A204.1 (cell line): Measurements from ENCODE around the gene ZNF646.

Experiments used
- FAIRE-seq: peaks from 2 replicates; lab custom pipeline; 2012; peaks lifted over from hg19 to GRCh38; lab: Jason Lieb, UNC

The ZNF646 gene

GRCh38 chr16:31067342-31067741 lies 6.9 kb upstream of the ZNF646 start:
- FAIRE-seq = no peak

GRCh38 chr16:31071861-31072260 lies 2.4 kb upstream of the ZNF646 start:
- no peak for FAIRE-seq

GRCh38 chr16:31072540-31073141 lies 1.6 kb upstream of the ZNF646 start:
- no peak for FAIRE-seq

GRCh38 chr16:31073142-31073969 lies 866 bp upstream of the ZNF646 start:
- no peak for FAIRE-seq

- FAIRE-seq = no peak
Measured at GRCh38 chr16:31074814-31075183, 577 bp downstream of the ZNF646 start.

GRCh38 chr16:31076319-31076718 lies 2.1 kb downstream of the ZNF646 start:
- FAIRE-seq = no peak

- no peak for FAIRE-seq
Measured at GRCh38 chr16:31077024-31077423, 2.8 kb downstream of the ZNF646 start.

- no peak for FAIRE-seq
Measured at GRCh38 chr16:31077592-31078396, 3.6 kb downstream of the ZNF646 start.

- FAIRE-seq = no peak
Measured at GRCh38 chr16:31078597-31079341, 4.5 kb downstream of the ZNF646 start.

- FAIRE-seq = no peak
Measured at GRCh38 chr16:31079342-31079944, 5.2 kb downstream of the ZNF646 start.

GRCh38 chr16:31080035-31080629 lies 5.9 kb downstream of the ZNF646 start:
- no peak for FAIRE-seq

- FAIRE-seq = no peak
Measured at GRCh38 chr16:31080756-31081419, 6.7 kb downstream of the ZNF646 start.

- no peak for FAIRE-seq
Measured at GRCh38 chr16:31081428-31082351, 7.5 kb downstream of the ZNF646 start.

- FAIRE-seq = no peak
Measured at GRCh38 chr16:31082368-31083045, 8.3 kb downstream of the ZNF646 start.

- FAIRE-seq = no peak
Measured at GRCh38 chr16:31083081-31083480, 8.9 kb downstream of the ZNF646 start.

GRCh38 chr16:31083556-31083955 lies 9.3 kb downstream of the ZNF646 start:
- FAIRE-seq = no peak

- no peak for FAIRE-seq
Measured at GRCh38 chr16:31083981-31084380, 9.8 kb downstream of the ZNF646 start.

GRCh38 chr16:31084584-31085302 lies 10.5 kb downstream of the ZNF646 start:
- no peak for FAIRE-seq

GRCh38 chr16:31085411-31085810 lies 11.2 kb downstream of the ZNF646 start:
- FAIRE-seq = no peak
